Psoas muscle (tissue), 8 donors: ENCODE results near the gene NDUFA3. TPM values are rescaled to one million over a fixed set of nuclear protein-coding genes. Genes with fewer than 3 reads are reported as not detected.

Experiments used
- ATAC-seq, 4 donors: fragments of 200-7000 bp; cut with Tn5 transposase; one replicate each; pipeline ENCODE4 v1.9.1; 2020; ENCODE audit warnings: moderate library complexity in 3 of 4, mild to moderate bottlenecking in 2 of 4
- DNase-seq, 2 donors: peaks; one replicate each; pipeline ENCODE4 v3.0.0-alpha.2; 2020
- H3K27ac ChIP-seq: fragments of 200-600 bp; one replicate; pipeline ENCODE4 v1.8.0; 2022
- H3K27me3 ChIP-seq, 3 donors: fragments of 200-600 bp in 1 of 3; one replicate each; pipeline versions ENCODE4 v1.6.1 to v1.8.0; 2013 to 2022; ENCODE audit warnings: low read length in 2 of 3, mild to moderate bottlenecking in 2 of 3, moderate library complexity in 1 of 3; ENCODE audit not compliant: insufficient read depth in 3 of 3
- H3K36me3 ChIP-seq, 2 donors: fragments of 200-600 bp in 1 of 2; one replicate each; pipeline versions ENCODE4 v1.6.1 to v1.8.0; 2013 to 2022; ENCODE audit warnings: low read depth in 1 of 2, mild to moderate bottlenecking in 1 of 2, moderate library complexity in 1 of 2; ENCODE audit not compliant: insufficient read depth in 1 of 2
- H3K4me1 ChIP-seq: fragments of 200-600 bp; one replicate; pipeline ENCODE4 v1.8.0; 2022
- H3K4me3 ChIP-seq: fragments of 200-600 bp; one replicate; pipeline ENCODE4 v1.8.0; 2022; ENCODE audit warnings: mild to moderate bottlenecking
- H3K9me3 ChIP-seq: fragments of 200-600 bp; one replicate; pipeline ENCODE4 v1.8.0; 2022
- CTCF ChIP-seq: fragments of 200-600 bp; IDR thresholded peaks from one replicate; pipeline ENCODE4 v1.8.0; 2022; ENCODE audit warnings: antibody characterized with exemption
- WGBS, 3 donors: extraction: QIAGEN DNeasy Blood & Tissue Kit; methylation state at CpG; one replicate each; pipeline versions ENCODE4 v1.1.6 to v1.1.7; 2013; 5-methylcytosine and 5-hydroxymethylcytosine counted together
- intact Hi-C, 2 donors: fragments of 100-400 bp; cut with DNase I; formaldehyde crosslinking; loops; one replicate each; pipeline versions ENCODE4 v1.11.0 to v1.14.2; 2022
- polyA plus RNA-seq, 3 donors: library from polyadenylated mRNA; stranded (reverse); fragments of 200-250 nt; gene quantifications; one replicate each; pipeline ENCODE4 v1.2.3, GENCODE V29; 2013
- total RNA-seq, 4 donors: library from RNA; stranded (reverse); fragmentation: NEBNext Ultra II Directional in 2 of 4; extraction: Animal tissue kit (Norgen Biotek cat#: 25700) in 2 of 4; gene quantifications; one replicate each; pipeline versions ENCODE4 v1.2.1 to v1.2.4, GENCODE V29; 2021 to 2023
- donor health status: healthy with polysubstance abuse.
- donor health status: DM: no; HTN: no; CAD: no; lungs with moderate emphysema.
- donor health status: Bipolar disorder and iron deficiency.
- donor health status: healthy.
- donor health status: DM: yes; HTN: yes; CAD: no.
- donor health status: DM: no; HTN: no; CAD: no.
- donor health status: DM: no; HTN: no; CAD: no.
- donor health status: DM: yes; HTN: yes; CAD: no.

The NDUFA3 gene
- total and polyA plus RNA-seq, 7 donors: 260 to 473 (median 326) TPM

GRCh38 chr19:54152878-54153524 is 50.3 kb downstream of the NDUFA3 start:
- Histone ChIP-seq H3K9me3 (no peaks in the 10 kb centered on the region), H3K4me1 (no peaks in the 10 kb centered on the region), H3K27me3 (no peaks in the 10 kb centered on the region), H3K36me3 (peaks cover 10 to 99% of the 10 kb centered on the region in 2 donors), H3K27ac (no peak overlapping the region), H3K4me3 (no peak overlapping the region)
- WGBS, 3 donors: 84 to 89% (median 87%) methylated on average over 22 to 25 of the region's 25 CpGs
- intact Hi-C loops: no loop called here
- TF ChIP-seq CTCF: no peak
- DNase-seq: no peak
- ATAC-seq: peak in 3 of 4 donors; percentile 7 to 17 (median 10)

DNA sequence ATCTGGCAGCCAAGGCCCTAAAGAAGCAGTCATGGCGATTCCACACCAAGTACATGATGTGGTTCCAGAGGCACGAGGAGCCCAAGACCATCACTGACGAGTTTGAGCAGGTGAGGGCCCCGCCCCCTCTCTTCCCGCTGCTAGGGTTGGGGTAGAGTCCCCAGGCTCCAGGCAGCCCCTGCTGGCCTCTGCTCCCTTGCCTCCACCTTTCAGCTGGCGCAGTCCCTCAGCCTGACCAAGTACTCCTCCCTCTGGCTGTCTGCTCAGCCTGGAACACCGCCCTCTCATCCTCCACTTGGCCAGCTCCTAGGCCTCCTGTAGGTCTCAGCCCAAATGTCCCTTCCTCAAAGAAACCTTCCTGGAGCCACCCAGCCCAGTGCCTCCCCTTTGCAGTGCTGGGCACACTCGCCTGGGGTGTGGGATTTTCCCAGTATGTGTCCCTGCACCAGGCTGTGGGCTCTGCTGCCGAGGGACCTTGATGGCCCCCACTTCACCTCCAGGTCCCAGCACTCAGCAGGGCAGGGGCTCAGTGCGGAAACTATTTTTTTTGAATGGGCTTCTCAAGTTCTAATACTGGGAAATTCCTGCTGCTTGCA is 51.2 kb downstream of the NDUFA3 start:
- no peak for DNase-seq
- no peak overlapping the region for H3K27ac ChIP-seq
- H3K4me1 ChIP-seq: peaks cover 7% of the 10 kb centered on the region
- peaks cover 10 to 95% of the 10 kb centered on the region in 2 donors for H3K36me3 ChIP-seq
- H3K4me3 ChIP-seq: no peak overlapping the region
- 68 to 78% (median 69%) methylated on average over 10 of the region's 10 CpGs for WGBS, 3 donors
- intact Hi-C loops: no loop called here
- no peaks in the 10 kb centered on the region for H3K27me3 ChIP-seq
- no peaks in the 10 kb centered on the region for H3K9me3 ChIP-seq
- TF ChIP-seq CTCF: no peak
- peak in 2 of 4 donors; percentile 14 to 15 for ATAC-seq

- Histone ChIP-seq H3K4me1 (peaks cover 9% of the 10 kb centered on the region), H3K4me3 (no peak overlapping the region), H3K27me3 (no peaks in the 10 kb centered on the region), H3K36me3 (peaks cover 10 to 86% of the 10 kb centered on the region in 2 donors), H3K9me3 (no peaks in the 10 kb centered on the region), H3K27ac (no peak overlapping the region)
- ATAC-seq: no peak
- TF ChIP-seq CTCF: no peak
- DNase-seq: no peak
- intact Hi-C loops: no loop called here
- 70 to 74% (median 70%) methylated on average over 18 of the region's 18 CpGs for WGBS, 3 donors
Observed at GRCh38 chr19:54154603-54155345, 52.1 kb downstream of the NDUFA3 start.

- no peak for TF ChIP-seq CTCF
- no peak overlapping the region for H3K27ac ChIP-seq
- H3K27me3 ChIP-seq: no peaks in the 10 kb centered on the region
- peaks cover 10 to 77% of the 10 kb centered on the region in 2 donors for H3K36me3 ChIP-seq
- no peaks in the 10 kb centered on the region for H3K9me3 ChIP-seq
- ATAC-seq (no peak), DNase-seq (no peak)
- intact Hi-C loops: no loop called here
- WGBS, 3 donors: 53 to 70% (median 57%) methylated on average over 17 to 19 of the region's 19 CpGs
- H3K4me3 ChIP-seq: no peak overlapping the region
- H3K4me1 ChIP-seq: peaks cover 15% of the 10 kb centered on the region
Observed at GRCh38 chr19:54155694-54156093, 53.0 kb downstream of the NDUFA3 start.
